K562 (cell line): Measurements from ENCODE around the gene TP53BP1. TPM values are rescaled to one million over a fixed set of nuclear protein-coding genes. Genes with fewer than 3 reads are reported as not detected.
A peak's percentile ranks its signal among the peaks of the same experiment; 100 is the strongest.

Experiments used
- DNMT1 ChIP-seq: fragments of 450-650 bp; IDR thresholded peaks from 2 replicates; pipeline ENCODE4 v1.6.1; 2016; ENCODE audit warnings: antibody characterized with exemption, mild to moderate bottlenecking
- ESRRA ChIP-seq: fragments of 450-650 bp; IDR thresholded peaks from 2 replicates; pipeline ENCODE4 v1.6.1; 2014; ENCODE audit warnings: low read depth, mild to moderate bottlenecking, moderate library complexity, borderline replicate concordance
- FOXK2 ChIP-seq, 2 experiments: fragments of 450-650 bp; IDR thresholded peaks in 1 of 2; conservative IDR thresholded peaks in 1 of 2; 2 replicates each; pipeline ENCODE4 v1.6.1; 2016; ENCODE audit warnings: low read depth in 2 of 2, mild to moderate bottlenecking in 1 of 2
- ILK ChIP-seq: fragments of 450-650 bp; IDR thresholded peaks from 2 replicates; pipeline ENCODE4 v1.6.1; 2016; ENCODE audit warnings: missing genetic modification characterization, low read depth, mild to moderate bottlenecking, missing compliant biosample characterization, moderate library complexity, borderline replicate concordance
- KDM1A ChIP-seq, 2 experiments: fragments of 450-650 bp; IDR thresholded peaks; 2 replicates each; pipeline ENCODE4 v1.6.1; 2016; ENCODE audit warnings: mild to moderate bottlenecking in 2 of 2
- MCM7 ChIP-seq, 2 experiments: fragments of 450-650 bp; IDR thresholded peaks; 2 replicates each; pipeline ENCODE4 v1.6.1; 2016 to 2018
- MED1 ChIP-seq: sonication (generic); formaldehyde crosslinking; IDR thresholded peaks from 2 replicates; pipeline ENCODE4 v1.8.1; 2023; ENCODE audit warnings: missing genetic modification reagents, borderline replicate concordance
- PCBP1 ChIP-seq: fragments of 200-400 bp; formaldehyde crosslinking; IDR thresholded peaks from 2 replicates; pipeline ENCODE4 v1.6.1; 2018; ENCODE audit warnings: mild to moderate bottlenecking, low read depth, low read length; ENCODE audit not compliant: poor library complexity, severe bottlenecking
- PHF8 ChIP-seq: fragments of 200-600 bp; sonication (generic); IDR thresholded peaks from 2 replicates; pipeline ENCODE4 v1.6.1; 2012; ENCODE audit warnings: mixed run types, mild to moderate bottlenecking, inconsistent platforms, low read length, moderate library complexity, borderline replicate concordance
- PRPF4 ChIP-seq: fragments of 200-400 bp; formaldehyde crosslinking; IDR thresholded peaks from one replicate; pipeline ENCODE4 v1.6.1; 2017; ENCODE audit warnings: low read length, low read depth, mild to moderate bottlenecking; ENCODE audit not compliant: insufficient read depth, poor library complexity, severe bottlenecking
- RB1 ChIP-seq: fragments of 450-650 bp; IDR thresholded peaks from 2 replicates; pipeline ENCODE4 v1.6.1; 2017; ENCODE audit warnings: low read depth, mild to moderate bottlenecking
- SOX6 ChIP-seq: fragments of 450-650 bp; IDR thresholded peaks from 2 replicates; pipeline ENCODE4 v1.6.1; 2014; ENCODE audit warnings: mild to moderate bottlenecking
- TEAD2 ChIP-seq: fragments of 450-650 bp; IDR thresholded peaks from 2 replicates; pipeline ENCODE4 v1.6.1; 2016; ENCODE audit warnings: missing genetic modification characterization, control low read depth, missing compliant biosample characterization
- ZEB2 ChIP-seq: fragments of 450-650 bp; IDR thresholded peaks from 2 replicates; pipeline ENCODE4 v1.6.1; 2016
- ZNF12 ChIP-seq: sonication (generic); formaldehyde crosslinking; IDR thresholded peaks from 2 replicates; pipeline ENCODE4 v1.4.0; 2020; ENCODE audit warnings: mild to moderate bottlenecking, missing genetic modification reagents
- ZNF140 ChIP-seq: fragments of 250-450 bp; sonication (Bioruptor Pico); IDR thresholded peaks from 2 replicates; pipeline ENCODE4 v1.8.0; 2021; ENCODE audit warnings: moderate library complexity, mild to moderate bottlenecking, inconsistent platforms
- ZSCAN32 ChIP-seq: fragments of 450-650 bp; formaldehyde crosslinking; IDR thresholded peaks from 2 replicates; pipeline ENCODE4 v1.4.0; 2020; ENCODE audit warnings: mild to moderate bottlenecking, moderate library complexity
- polyA plus RNA-seq, 8 experiments: library from polyadenylated mRNA; depleted of rRNA in 4 of 8; stranded (reverse) in 5 of 8; unstranded in 3 of 8; fragments of >200 nt; fragmentation: Nextera tagmentation in 2 of 8; fragmentation: Illumina TruSeq in 1 of 8; extraction: Ambion mirVana in 2 of 8; extraction: Trizol in 1 of 8; gene quantifications; 2 replicates each; pipeline versions ENCODE4 v1.2.1 to v1.2.3, GENCODE V29; 2011 to 2014; ENCODE audit warnings: inconsistent platforms in 1 of 8, missing spikeins in 1 of 8
- total RNA-seq, 7 experiments: library from RNA; depleted of rRNA in 6 of 7; stranded (reverse); fragments of >200 nt in 6 of 7; fragmentation: Illumina TruSeq in 2 of 7; extraction: Trizol in 2 of 7; gene quantifications; 2 replicates each; pipeline versions ENCODE4 v1.2.1 to v1.2.3, GENCODE V29; 2011 to 2021; ENCODE audit warnings: low replicate concordance in 1 of 7
- TF ChIP-seq, protein P1 (sequence below): fragments of 200-800 bp; sonication (Bioruptor generic); IDR thresholded peaks from 2 replicates; pipeline ENCODE4 v1.6.1; 2017; ENCODE audit warnings: missing genetic modification characterization, missing compliant biosample characterization
- TF ChIP-seq, protein P2 (sequence below): fragments of 250-450 bp; sonication (Bioruptor Pico); IDR thresholded peaks from 2 replicates; pipeline ENCODE4 v1.4.0; 2020; ENCODE audit warnings: borderline replicate concordance
- TF ChIP-seq, protein P3 (sequence below): fragments of 250-450 bp; sonication (Bioruptor Pico); IDR thresholded peaks from 2 replicates; pipeline ENCODE4 v1.5.0; 2022; ENCODE audit warnings: mild to moderate bottlenecking
- TF ChIP-seq, protein P4 (sequence below): fragments of 450-650 bp; formaldehyde crosslinking; IDR thresholded peaks from 2 replicates; pipeline ENCODE4 v1.4.0; 2022; ENCODE audit warnings: missing genetic modification characterization

The TP53BP1 gene
- total and polyA plus RNA-seq, 9 of the 15 experiments (the other 6 are each of a cell fraction or from before 2014, with no cell fraction given) = 5.7 to 63.3 (median 30.9) TPM

DNA sequence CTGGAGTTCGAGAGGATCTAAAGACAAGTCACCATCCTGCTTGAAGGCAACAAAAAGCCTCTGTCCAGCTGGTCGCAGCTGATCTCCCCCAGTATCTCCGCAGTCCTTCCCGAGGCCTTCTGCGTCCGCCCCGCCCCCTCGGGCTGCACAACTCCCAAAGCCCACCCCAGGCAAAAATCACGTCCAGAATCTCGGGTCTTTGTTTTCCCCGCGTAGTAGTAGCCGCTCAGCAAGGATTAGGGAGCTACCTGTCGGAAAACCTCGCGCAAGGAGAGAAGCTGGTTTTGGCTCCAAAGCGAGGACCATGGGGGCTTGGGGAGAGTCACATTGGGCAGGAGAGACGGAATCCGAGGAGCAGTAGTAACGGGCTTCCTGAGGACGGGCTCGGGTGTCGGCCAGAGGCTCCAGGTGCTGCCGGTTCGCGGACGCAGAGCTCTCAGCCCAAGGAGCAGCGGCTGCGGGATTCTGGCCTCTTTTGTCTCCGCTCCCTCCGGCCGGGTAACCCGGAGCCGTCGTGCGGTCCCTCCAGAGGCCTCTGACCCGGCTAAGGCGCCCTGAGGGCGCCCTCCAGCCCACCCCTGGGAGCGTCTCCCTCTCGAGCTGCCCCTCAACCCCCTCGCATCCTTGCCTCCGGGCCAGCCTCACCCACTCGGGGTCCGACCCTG lies 122.5 kb downstream of the TP53BP1 start (continued):
- TF ChIP-seq PHF8 (peak; percentile 84; the same call in 1 of the 2 replicates), ESRRA (no peak), ZEB2 (no peak), FOXK2 (conservative IDR thresholded peaks at IDR 0.05 in 1 of 2, IDR thresholded peaks at IDR 0.05 in 1 of 2; ENCODE audit: low read depth in 2 of 2) (no peak), KDM1A (IDR thresholded peaks at IDR 0.05) (no peak), ZNF12 (CRISPR knock-in tag) (peak; percentile 16; the same call in 1 of the 2 replicates), MED1 (no peak), SOX6 (no peak), ILK (tag) (no peak), ZSCAN32 (no peak), MCM7 (IDR thresholded peaks at IDR 0.05) (no peak), PCBP1 (peak; percentile 64), DNMT1 (no peak), PRPF4 (no peak), TEAD2 (tag) (no peak), RB1 (peak; percentile 5; the same call in 1 of the 2 replicates), ZNF140 (no peak)
- TF ChIP-seq, protein P1, sequence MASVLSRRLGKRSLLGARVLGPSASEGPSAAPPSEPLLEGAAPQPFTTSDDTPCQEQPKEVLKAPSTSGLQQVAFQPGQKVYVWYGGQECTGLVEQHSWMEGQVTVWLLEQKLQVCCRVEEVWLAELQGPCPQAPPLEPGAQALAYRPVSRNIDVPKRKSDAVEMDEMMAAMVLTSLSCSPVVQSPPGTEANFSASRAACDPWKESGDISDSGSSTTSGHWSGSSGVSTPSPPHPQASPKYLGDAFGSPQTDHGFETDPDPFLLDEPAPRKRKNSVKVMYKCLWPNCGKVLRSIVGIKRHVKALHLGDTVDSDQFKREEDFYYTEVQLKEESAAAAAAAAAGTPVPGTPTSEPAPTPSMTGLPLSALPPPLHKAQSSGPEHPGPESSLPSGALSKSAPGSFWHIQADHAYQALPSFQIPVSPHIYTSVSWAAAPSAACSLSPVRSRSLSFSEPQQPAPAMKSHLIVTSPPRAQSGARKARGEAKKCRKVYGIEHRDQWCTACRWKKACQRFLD (CRISPR knock-in tag) = 0 out of 2 replicates have a peak, but pooled peaks have one; percentile 51
- TF ChIP-seq, protein P2, sequence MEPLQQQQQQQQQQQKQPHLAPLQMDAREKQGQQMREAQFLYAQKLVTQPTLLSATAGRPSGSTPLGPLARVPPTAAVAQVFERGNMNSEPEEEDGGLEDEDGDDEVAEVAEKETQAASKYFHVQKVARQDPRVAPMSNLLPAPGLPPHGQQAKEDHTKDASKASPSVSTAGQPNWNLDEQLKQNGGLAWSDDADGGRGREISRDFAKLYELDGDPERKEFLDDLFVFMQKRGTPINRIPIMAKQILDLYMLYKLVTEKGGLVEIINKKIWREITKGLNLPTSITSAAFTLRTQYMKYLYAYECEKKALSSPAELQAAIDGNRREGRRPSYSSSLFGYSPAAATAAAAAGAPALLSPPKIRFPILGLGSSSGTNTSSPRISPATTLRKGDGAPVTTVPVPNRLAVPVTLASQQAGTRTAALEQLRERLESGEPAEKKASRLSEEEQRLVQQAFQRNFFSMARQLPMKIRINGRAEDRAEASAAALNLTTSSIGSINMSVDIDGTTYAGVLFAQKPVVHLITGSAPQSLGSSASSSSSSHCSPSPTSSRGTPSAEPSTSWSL (CRISPR knock-in tag) = no peak
- TF ChIP-seq, protein P3, sequence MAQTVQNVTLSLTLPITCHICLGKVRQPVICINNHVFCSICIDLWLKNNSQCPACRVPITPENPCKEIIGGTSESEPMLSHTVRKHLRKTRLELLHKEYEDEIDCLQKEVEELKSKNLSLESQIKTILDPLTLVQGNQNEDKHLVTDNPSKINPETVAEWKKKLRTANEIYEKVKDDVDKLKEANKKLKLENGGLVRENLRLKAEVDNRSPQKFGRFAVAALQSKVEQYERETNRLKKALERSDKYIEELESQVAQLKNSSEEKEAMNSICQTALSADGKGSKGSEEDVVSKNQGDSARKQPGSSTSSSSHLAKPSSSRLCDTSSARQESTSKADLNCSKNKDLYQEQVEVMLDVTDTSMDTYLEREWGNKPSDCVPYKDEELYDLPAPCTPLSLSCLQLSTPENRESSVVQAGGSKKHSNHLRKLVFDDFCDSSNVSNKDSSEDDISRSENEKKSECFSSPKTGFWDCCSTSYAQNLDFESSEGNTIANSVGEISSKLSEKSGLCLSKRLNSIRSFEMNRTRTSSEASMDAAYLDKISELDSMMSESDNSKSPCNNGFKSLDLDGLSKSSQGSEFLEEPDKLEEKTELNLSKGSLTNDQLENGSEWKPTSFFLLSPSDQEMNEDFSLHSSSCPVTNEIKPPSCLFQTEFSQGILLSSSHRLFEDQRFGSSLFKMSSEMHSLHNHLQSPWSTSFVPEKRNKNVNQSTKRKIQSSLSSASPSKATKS = no peak
- TF ChIP-seq, protein P4, sequence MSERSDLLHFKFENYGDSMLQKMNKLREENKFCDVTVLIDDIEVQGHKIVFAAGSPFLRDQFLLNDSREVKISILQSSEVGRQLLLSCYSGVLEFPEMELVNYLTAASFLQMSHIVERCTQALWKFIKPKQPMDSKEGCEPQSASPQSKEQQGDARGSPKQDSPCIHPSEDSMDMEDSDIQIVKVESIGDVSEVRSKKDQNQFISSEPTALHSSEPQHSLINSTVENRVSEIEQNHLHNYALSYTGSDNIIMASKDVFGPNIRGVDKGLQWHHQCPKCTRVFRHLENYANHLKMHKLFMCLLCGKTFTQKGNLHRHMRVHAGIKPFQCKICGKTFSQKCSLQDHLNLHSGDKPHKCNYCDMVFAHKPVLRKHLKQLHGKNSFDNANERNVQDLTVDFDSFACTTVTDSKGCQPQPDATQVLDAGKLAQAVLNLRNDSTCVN (CRISPR knock-in tag) = no peak
